ENCODE results near the gene WASL.

DNA sequence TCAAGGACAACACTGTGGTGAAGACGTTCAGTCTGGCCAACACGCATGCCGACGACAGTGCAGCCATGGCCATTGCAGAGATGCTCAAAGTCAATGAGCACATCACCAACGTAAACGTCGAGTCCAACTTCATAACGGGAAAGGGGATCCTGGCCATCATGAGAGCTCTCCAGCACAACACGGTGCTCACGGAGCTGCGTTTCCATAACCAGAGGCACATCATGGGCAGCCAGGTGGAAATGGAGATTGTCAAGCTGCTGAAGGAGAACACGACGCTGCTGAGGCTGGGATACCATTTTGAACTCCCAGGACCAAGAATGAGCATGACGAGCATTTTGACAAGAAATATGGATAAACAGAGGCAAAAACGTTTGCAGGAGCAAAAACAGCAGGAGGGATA lies 86.5 kb downstream of the WASL start:
- no peak for TF ChIP-seq POLR2A (IDR thresholded peaks at IDR 0.05)
- TF ChIP-seq, protein P1, sequence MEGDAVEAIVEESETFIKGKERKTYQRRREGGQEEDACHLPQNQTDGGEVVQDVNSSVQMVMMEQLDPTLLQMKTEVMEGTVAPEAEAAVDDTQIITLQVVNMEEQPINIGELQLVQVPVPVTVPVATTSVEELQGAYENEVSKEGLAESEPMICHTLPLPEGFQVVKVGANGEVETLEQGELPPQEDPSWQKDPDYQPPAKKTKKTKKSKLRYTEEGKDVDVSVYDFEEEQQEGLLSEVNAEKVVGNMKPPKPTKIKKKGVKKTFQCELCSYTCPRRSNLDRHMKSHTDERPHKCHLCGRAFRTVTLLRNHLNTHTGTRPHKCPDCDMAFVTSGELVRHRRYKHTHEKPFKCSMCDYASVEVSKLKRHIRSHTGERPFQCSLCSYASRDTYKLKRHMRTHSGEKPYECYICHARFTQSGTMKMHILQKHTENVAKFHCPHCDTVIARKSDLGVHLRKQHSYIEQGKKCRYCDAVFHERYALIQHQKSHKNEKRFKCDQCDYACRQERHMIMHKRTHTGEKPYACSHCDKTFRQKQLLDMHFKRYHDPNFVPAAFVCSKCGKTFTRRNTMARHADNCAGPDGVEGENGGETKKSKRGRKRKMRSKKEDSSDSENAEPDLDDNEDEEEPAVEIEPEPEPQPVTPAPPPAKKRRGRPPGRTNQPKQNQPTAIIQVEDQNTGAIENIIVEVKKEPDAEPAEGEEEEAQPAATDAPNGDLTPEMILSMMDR (IDR thresholded peaks at IDR 0.05), result no peak
